ENCODE data around the gene DIS3L2.
"Not testable (repeated sequence)": the region's sequence is repeated elsewhere in the genome, so short reads cannot be mapped to it uniquely, and the experiment has no call there.

Gene DIS3L2

GRCh38 chr2:232364806-232365594, 403.5 kb downstream of the DIS3L2 start:
- not testable (repeated sequence) for H3K27ac Mint-ChIP-seq; H3K27me3 Mint-ChIP-seq; H3K36me3 Mint-ChIP-seq (ENCODE audit: low read depth); H3K9me3 Mint-ChIP-seq; H3K4me3 Mint-ChIP-seq
- H3K4me1 Mint-ChIP-seq (ENCODE audit: low read depth): peaks cover 16% of the 10 kb centered on the region

DNA sequence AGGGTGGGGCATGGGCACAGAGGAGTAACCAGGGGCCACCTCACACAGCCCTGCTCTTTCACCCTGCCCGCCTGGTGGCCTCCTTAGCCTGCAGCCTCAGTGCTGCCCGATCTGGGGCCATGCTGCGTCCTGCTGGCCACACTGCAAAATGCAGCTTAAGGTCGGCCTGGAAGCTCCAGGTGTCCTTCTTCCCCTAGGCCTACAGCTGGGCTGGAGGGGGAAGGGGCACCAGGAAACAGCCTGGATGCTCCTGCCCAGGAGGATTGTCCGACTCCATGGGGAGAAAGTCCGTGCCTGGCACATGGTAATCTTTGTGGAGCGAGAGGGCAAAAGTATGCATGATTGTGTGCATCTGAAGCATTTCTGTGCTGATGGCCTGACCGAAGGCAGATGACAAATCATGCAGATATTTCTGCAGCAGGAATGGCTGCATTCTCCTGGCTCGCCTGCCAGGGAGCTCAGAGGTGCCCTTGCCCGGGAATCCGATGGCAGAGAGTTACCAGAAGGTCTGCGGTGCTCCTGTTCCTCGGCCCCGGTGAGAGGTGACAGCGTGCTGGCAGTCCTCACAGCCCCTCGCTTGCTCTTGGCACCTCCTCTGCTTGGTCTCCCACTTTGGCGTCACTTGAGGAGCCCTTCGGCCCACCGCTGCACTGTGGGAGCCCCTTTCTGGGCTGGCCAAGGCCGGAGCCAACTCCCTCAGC, 404.3 kb downstream of the DIS3L2 start:
- Mint-ChIP-seq H3K27ac (no peak overlapping the region), H3K9me3 (no peaks in the 10 kb centered on the region), H3K27me3 (no peaks in the 10 kb centered on the region), H3K4me1 (ENCODE audit: low read depth) (peaks cover 16% of the 10 kb centered on the region), H3K36me3 (ENCODE audit: low read depth) (no peaks in the 10 kb centered on the region), H3K4me3 (no peak overlapping the region)

- not testable (repeated sequence) for H3K9me3 Mint-ChIP-seq; H3K36me3 Mint-ChIP-seq (ENCODE audit: low read depth); H3K27me3 Mint-ChIP-seq; H3K27ac Mint-ChIP-seq; H3K4me3 Mint-ChIP-seq
- H3K4me1 Mint-ChIP-seq (ENCODE audit: low read depth): peaks cover 16% of the 10 kb centered on the region
Observed at GRCh38 chr2:232366461-232366860, 404.9 kb downstream of the DIS3L2 start.

GRCh38 chr2:232367016-232367415, 405.5 kb downstream of the DIS3L2 start:
- H3K4me1 Mint-ChIP-seq (ENCODE audit: low read depth): peaks cover 16% of the 10 kb centered on the region
- H3K9me3 Mint-ChIP-seq: no peaks in the 10 kb centered on the region
- H3K36me3 Mint-ChIP-seq (ENCODE audit: low read depth): no peaks in the 10 kb centered on the region
- no peak overlapping the region for H3K27ac Mint-ChIP-seq
- H3K4me3 Mint-ChIP-seq: no peak overlapping the region
- H3K27me3 Mint-ChIP-seq: no peaks in the 10 kb centered on the region

GRCh38 chr2:232367591-232368233, 406.2 kb downstream of the DIS3L2 start:
- Mint-ChIP-seq H3K4me3 (no peak overlapping the region), H3K36me3 (ENCODE audit: low read depth) (no peaks in the 10 kb centered on the region), H3K4me1 (ENCODE audit: low read depth) (peaks cover 16% of the 10 kb centered on the region), H3K27ac (no peak overlapping the region), H3K27me3 (no peaks in the 10 kb centered on the region), H3K9me3 (no peaks in the 10 kb centered on the region)

GRCh38 chr2:232368311-232368731, 406.8 kb downstream of the DIS3L2 start:
- H3K9me3 Mint-ChIP-seq: no peaks in the 10 kb centered on the region
- H3K4me3 Mint-ChIP-seq: no peak overlapping the region
- peaks cover 16% of the 10 kb centered on the region for H3K4me1 Mint-ChIP-seq (ENCODE audit: low read depth)
- no peak overlapping the region for H3K27ac Mint-ChIP-seq
- H3K27me3 Mint-ChIP-seq: no peaks in the 10 kb centered on the region
- no peaks in the 10 kb centered on the region for H3K36me3 Mint-ChIP-seq (ENCODE audit: low read depth)

- H3K4me3 Mint-ChIP-seq: no peak overlapping the region
- H3K4me1 Mint-ChIP-seq (ENCODE audit: low read depth): peaks cover 6% of the 10 kb centered on the region
- H3K36me3 Mint-ChIP-seq (ENCODE audit: low read depth): no peaks in the 10 kb centered on the region
- no peaks in the 10 kb centered on the region for H3K9me3 Mint-ChIP-seq
- H3K27me3 Mint-ChIP-seq: no peaks in the 10 kb centered on the region
- H3K27ac Mint-ChIP-seq: no peak overlapping the region
Observed at GRCh38 chr2:232369126-232369951, 407.8 kb downstream of the DIS3L2 start.

DNA sequence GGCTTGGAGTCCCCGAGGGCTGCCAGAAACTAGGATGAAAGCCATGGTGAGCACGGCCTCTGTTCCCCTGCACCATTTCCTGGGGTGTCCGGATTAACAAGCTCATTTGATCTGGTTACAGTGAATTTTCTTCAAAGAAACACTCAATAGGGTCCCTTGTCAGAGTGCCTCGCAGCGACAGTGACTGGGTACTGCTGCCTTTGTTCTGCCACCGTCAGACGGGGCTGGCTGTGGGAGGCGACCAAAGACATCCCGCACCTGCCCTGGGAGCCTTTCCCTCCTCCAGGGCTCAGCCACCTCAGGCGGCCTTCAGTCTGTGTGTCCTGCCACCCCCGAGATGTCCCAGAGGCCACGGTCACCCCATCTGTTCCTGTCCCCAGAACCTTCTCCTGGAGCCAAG, 408.5 kb downstream of the DIS3L2 start:
- H3K4me3 Mint-ChIP-seq; H3K27me3 Mint-ChIP-seq; H3K27ac Mint-ChIP-seq; H3K9me3 Mint-ChIP-seq; H3K36me3 Mint-ChIP-seq (ENCODE audit: low read depth); H3K4me1 Mint-ChIP-seq (ENCODE audit: low read depth): not testable (repeated sequence)

GRCh38 chr2:232372231-232373208, 411.0 kb downstream of the DIS3L2 start:
- H3K27me3 Mint-ChIP-seq: no peaks in the 10 kb centered on the region
- no peaks in the 10 kb centered on the region for H3K36me3 Mint-ChIP-seq (ENCODE audit: low read depth)
- no peaks in the 10 kb centered on the region for H3K9me3 Mint-ChIP-seq
- no peaks in the 10 kb centered on the region for H3K4me1 Mint-ChIP-seq (ENCODE audit: low read depth)
- H3K4me3 Mint-ChIP-seq: no peak overlapping the region
- H3K27ac Mint-ChIP-seq: no peak overlapping the region

GRCh38 chr2:232374356-232374755, 412.8 kb downstream of the DIS3L2 start:
- no peaks in the 10 kb centered on the region for H3K27me3 Mint-ChIP-seq
- no peak overlapping the region for H3K4me3 Mint-ChIP-seq
- H3K27ac Mint-ChIP-seq: no peak overlapping the region
- H3K4me1 Mint-ChIP-seq (ENCODE audit: low read depth): no peaks in the 10 kb centered on the region
- H3K9me3 Mint-ChIP-seq: no peaks in the 10 kb centered on the region
- no peaks in the 10 kb centered on the region for H3K36me3 Mint-ChIP-seq (ENCODE audit: low read depth)

- H3K4me3 Mint-ChIP-seq: no peak overlapping the region
- no peaks in the 10 kb centered on the region for H3K4me1 Mint-ChIP-seq (ENCODE audit: low read depth)
- no peaks in the 10 kb centered on the region for H3K9me3 Mint-ChIP-seq
- H3K36me3 Mint-ChIP-seq (ENCODE audit: low read depth): no peaks in the 10 kb centered on the region
- H3K27me3 Mint-ChIP-seq: no peaks in the 10 kb centered on the region
- H3K27ac Mint-ChIP-seq: no peak overlapping the region
Observed at GRCh38 chr2:232375164-232375563, 413.7 kb downstream of the DIS3L2 start.

- Mint-ChIP-seq H3K27me3 (no peaks in the 10 kb centered on the region), H3K36me3 (ENCODE audit: low read depth) (no peaks in the 10 kb centered on the region), H3K4me3 (no peak overlapping the region), H3K27ac (no peak overlapping the region), H3K4me1 (ENCODE audit: low read depth) (no peaks in the 10 kb centered on the region), H3K9me3 (no peaks in the 10 kb centered on the region)
Observed at GRCh38 chr2:232376260-232376659, 414.7 kb downstream of the DIS3L2 start.

DNA sequence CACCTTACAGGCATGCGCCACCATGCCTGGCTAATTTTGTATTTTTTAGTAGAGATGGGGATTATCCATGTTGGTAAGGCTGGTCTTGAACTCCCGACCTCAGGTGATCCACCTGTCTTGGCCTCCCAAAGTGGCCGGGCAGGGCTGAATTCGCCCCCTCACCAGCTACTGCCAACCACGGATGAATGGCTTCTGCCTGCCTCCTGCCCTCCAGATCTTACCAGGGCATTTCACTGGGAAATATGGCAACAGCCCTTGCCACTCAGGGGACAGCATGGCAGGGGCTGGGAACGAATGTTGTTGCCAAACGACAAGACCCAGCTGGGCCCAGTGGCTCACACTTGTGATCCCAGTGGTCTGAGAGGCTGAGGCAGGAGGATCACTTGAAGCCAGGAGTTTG, 415.2 kb downstream of the DIS3L2 start:
- Mint-ChIP-seq H3K27ac (no peak overlapping the region), H3K36me3 (ENCODE audit: low read depth) (no peaks in the 10 kb centered on the region), H3K4me3 (no peak overlapping the region), H3K27me3 (no peaks in the 10 kb centered on the region), H3K4me1 (ENCODE audit: low read depth) (no peaks in the 10 kb centered on the region), H3K9me3 (no peaks in the 10 kb centered on the region)

GRCh38 chr2:232377319-232377718, 415.8 kb downstream of the DIS3L2 start:
- Mint-ChIP-seq H3K4me3 (no peak overlapping the region), H3K27ac (no peak overlapping the region), H3K9me3 (no peaks in the 10 kb centered on the region), H3K4me1 (ENCODE audit: low read depth) (no peaks in the 10 kb centered on the region), H3K36me3 (ENCODE audit: low read depth) (no peaks in the 10 kb centered on the region), H3K27me3 (no peaks in the 10 kb centered on the region)
